Kidney (tissue), 14 donors: ENCODE data around the gene ARNT2. TPM values are rescaled to one million over a fixed set of nuclear protein-coding genes. Genes with fewer than 3 reads are reported as not detected.

Experiments used
- DNase-seq, 5 donors: peaks; one replicate each; pipeline ENCODE4 v3.0.0-alpha.2; 2013 to 2020
- FAIRE-seq: peaks from 2 replicates; lab custom pipeline; 2012; peaks lifted over from hg19 to GRCh38; lab: Jason Lieb, UNC
- H3K27ac ChIP-seq, 2 donors: one replicate each; pipeline ENCODE4 v1.7.0; 2013; ENCODE audit warnings: low read depth in 2 of 2, low read length in 2 of 2, inconsistent platforms in 1 of 2
- H3K27me3 ChIP-seq: one replicate; pipeline ENCODE4 v1.7.1; 2013; ENCODE audit warnings: low read length, inconsistent platforms; ENCODE audit not compliant: control insufficient read depth, insufficient read depth
- H3K36me3 ChIP-seq, 3 donors: one replicate each; pipeline versions ENCODE4 v1.7.0 to v1.7.1; 2013; ENCODE audit warnings: low read length in 3 of 3, control low read depth in 1 of 3, inconsistent platforms in 1 of 3; ENCODE audit not compliant: insufficient read depth in 3 of 3, control insufficient read depth in 2 of 3
- H3K4me1 ChIP-seq, 3 donors: one replicate each; pipeline versions ENCODE4 v1.7.0 to v1.7.1; 2013; ENCODE audit warnings: low read length in 3 of 3, inconsistent platforms in 1 of 3, low read depth in 1 of 3; ENCODE audit not compliant: control insufficient read depth in 2 of 3, insufficient read depth in 2 of 3
- H3K4me3 ChIP-seq, 3 donors: one replicate each; pipeline versions ENCODE4 v1.7.0 to v1.8.1; 2013; ENCODE audit warnings: low read length in 3 of 3, control low read depth in 1 of 3, inconsistent platforms in 1 of 3
- H3K9ac ChIP-seq, 3 donors: one replicate each; pipeline versions ENCODE4 v1.7.0 to v1.7.1; 2013; ENCODE audit warnings: low read length in 3 of 3, control low read depth in 1 of 3, inconsistent platforms in 1 of 3
- H3K9me3 ChIP-seq, 3 donors: one replicate each; pipeline versions ENCODE4 v1.7.0 to v1.7.1; 2013; ENCODE audit warnings: low read length in 3 of 3, control low read depth in 1 of 3, inconsistent platforms in 1 of 3; ENCODE audit not compliant: control insufficient read depth in 2 of 3, insufficient read depth in 1 of 3
- intact Hi-C: fragments of 100-400 bp; cut with DNase I; formaldehyde crosslinking; loops from one replicate; pipeline ENCODE4 v1.11.1; 2022
- polyA plus RNA-seq: library from polyadenylated mRNA; stranded (reverse); fragments of 350-450 nt; fragmentation: Illumina TruSeq; extraction: RNeasy Lipid Tissue Mini Kit (QIAGEN cat#74804); gene quantifications from one replicate; pipeline ENCODE4 v1.2.3, GENCODE V29; 2014; ENCODE audit warnings: low read depth, low replicate concordance; ENCODE audit not compliant: insufficient read depth
- total RNA-seq: library from RNA; stranded (reverse); fragmentation: NEBNext Ultra II Directional; extraction: Animal tissue kit (Norgen Biotek cat#: 25700); gene quantifications from one replicate; pipeline ENCODE4 v1.2.1, GENCODE V29; 2021
- TF ChIP-seq, protein P1 (sequence below): IDR thresholded peaks from 3 replicates; pipeline ENCODE4 v1.5.1; 2012; ENCODE audit warnings: mild to moderate bottlenecking, moderate library complexity, borderline replicate concordance; ENCODE audit not compliant: insufficient read depth; ENCODE audit errors: extremely low read depth
- donor health status: control.
- donor health status: control.
- donor health status: control.
- donor health status: control.
- donor health status: control.
- donor health status: DM: yes; HTN: yes; CAD: no.
- donor health status: Normal renal cell carcinoma (clear cell type).

ARNT2 gene
- total and polyA plus RNA-seq, 2 donors from 2014 or later, result 12.2 to 38.2 TPM

DNA sequence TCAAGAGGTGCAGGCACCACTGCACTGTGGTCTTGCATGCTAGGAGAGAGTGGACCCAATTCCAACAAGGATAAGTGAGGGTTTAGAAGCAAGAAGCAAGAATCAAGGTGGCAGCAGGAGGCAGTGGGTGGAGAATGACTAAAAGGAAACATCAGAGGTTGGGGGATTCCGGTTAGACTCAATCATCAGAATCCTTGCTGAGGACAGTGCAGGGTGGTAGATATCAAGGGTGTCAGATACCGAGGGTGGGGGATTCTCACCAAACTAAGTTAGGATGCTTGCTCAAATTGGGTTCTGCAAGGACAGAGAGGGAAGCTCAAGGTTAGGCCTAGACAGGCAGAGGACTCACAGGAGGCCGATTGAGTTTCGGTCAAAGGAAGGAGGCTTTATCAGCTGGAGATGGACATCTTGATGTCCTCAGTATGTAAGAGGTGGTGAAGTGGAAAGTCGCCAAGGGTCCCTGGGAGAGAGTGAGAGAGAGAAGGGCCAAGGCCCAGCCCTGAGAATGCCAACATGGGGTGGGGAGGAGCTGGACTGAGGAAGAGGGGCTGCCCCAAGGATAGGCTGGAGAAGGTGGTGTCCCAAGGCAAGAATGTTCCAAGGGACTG lies 102.2 kb downstream of the ARNT2 start:
- Histone ChIP-seq H3K9me3 (no peaks in the 10 kb centered on the region), H3K4me1 (peaks cover 0 to 6% (median 2%) of the 10 kb centered on the region in 3 donors), H3K27me3 (no peaks in the 10 kb centered on the region), H3K36me3 (peaks cover 0 to 12% (median 2%) of the 10 kb centered on the region in 3 donors), H3K4me3 (no peak overlapping the region), H3K27ac (no peak overlapping the region), H3K9ac (no peak overlapping the region)
- no peak for FAIRE-seq
- TF ChIP-seq, protein P1, sequence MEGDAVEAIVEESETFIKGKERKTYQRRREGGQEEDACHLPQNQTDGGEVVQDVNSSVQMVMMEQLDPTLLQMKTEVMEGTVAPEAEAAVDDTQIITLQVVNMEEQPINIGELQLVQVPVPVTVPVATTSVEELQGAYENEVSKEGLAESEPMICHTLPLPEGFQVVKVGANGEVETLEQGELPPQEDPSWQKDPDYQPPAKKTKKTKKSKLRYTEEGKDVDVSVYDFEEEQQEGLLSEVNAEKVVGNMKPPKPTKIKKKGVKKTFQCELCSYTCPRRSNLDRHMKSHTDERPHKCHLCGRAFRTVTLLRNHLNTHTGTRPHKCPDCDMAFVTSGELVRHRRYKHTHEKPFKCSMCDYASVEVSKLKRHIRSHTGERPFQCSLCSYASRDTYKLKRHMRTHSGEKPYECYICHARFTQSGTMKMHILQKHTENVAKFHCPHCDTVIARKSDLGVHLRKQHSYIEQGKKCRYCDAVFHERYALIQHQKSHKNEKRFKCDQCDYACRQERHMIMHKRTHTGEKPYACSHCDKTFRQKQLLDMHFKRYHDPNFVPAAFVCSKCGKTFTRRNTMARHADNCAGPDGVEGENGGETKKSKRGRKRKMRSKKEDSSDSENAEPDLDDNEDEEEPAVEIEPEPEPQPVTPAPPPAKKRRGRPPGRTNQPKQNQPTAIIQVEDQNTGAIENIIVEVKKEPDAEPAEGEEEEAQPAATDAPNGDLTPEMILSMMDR, result no peak
- intact Hi-C loops, result no loop called here
- no peak for DNase-seq

DNA sequence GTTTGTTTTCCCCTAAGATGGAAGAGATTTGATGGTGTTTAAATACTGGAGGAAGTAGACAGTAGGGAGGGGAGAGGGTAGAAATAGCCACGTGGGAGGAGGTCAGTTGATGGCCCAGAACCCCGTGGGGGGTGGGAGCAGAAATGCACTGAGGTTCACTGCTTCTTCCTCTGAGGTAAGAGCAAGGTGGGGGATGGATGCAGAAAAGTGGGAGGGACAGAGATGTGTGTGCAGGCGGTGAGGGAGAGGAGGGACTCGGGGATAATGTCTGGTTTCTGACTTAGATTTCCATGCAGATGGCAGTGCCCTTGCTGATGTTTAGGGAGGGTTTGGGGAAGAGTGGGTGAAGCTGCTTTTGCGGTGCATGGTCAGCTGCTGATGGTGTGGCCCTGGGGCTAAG lies 102.9 kb downstream of the ARNT2 start:
- Histone ChIP-seq H3K4me3 (no peak overlapping the region), H3K36me3 (peaks cover 0 to 12% (median 2%) of the 10 kb centered on the region in 3 donors), H3K27ac (no peak overlapping the region), H3K9ac (no peak overlapping the region), H3K9me3 (no peaks in the 10 kb centered on the region), H3K4me1 (peaks cover 0 to 6% (median 2%) of the 10 kb centered on the region in 3 donors), H3K27me3 (no peaks in the 10 kb centered on the region)
- TF ChIP-seq, protein P1, result no peak
- FAIRE-seq (no peak), DNase-seq (peak in 1 of 5 donors; percentile 36)
- intact Hi-C loops, result no loop called here

DNA sequence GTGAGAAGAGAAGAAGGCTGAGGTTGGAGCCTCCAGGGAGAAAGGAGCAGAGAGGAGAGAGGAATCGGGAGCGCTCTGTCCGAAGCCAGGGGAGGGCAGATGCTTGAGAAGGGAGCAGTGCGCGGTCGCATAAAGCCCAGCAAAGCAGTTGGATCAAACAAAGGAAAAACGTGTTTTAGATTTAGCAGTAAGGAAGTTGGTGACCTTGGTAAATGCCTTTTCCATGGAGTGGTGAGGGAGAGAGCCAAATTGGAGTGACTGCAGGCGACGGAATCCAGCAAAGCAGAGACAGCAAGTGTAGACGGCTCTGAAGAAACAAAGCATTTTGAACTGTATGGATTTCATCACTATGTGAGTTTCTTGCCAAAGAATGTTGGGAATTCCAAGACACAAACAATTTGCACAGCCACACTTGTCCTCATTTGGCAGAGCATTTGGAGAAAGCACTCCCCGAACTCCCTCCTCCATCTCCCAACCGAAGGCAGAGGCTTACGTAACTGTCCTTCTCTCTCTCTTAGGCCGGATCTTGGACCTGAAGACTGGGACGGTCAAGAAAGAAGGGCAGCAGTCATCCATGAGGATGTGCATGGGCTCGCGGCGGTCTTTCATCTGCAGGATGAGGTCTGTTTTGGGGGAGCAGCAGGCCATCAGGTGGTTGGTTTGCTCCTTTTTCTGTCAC lies 103.6 kb downstream of the ARNT2 start:
- Histone ChIP-seq H3K4me3 (no peak overlapping the region), H3K4me1 (peaks cover 0 to 6% (median 2%) of the 10 kb centered on the region in 3 donors), H3K27ac (no peak overlapping the region), H3K9me3 (no peaks in the 10 kb centered on the region), H3K27me3 (no peaks in the 10 kb centered on the region), H3K9ac (no peak overlapping the region), H3K36me3 (peaks cover 0 to 12% (median 2%) of the 10 kb centered on the region in 3 donors)
- DNase-seq, result peak in 1 of 5 donors; percentile 53
- FAIRE-seq, result no peak
- intact Hi-C loops, result no loop called here
- TF ChIP-seq, protein P1, result no peak
